HL-60/S4 treated with retinoic acid at 250 ng/mL for 4 days and 3 days (cell line): ENCODE data around the gene RRH.

Source experiments
- in situ Hi-C: fragments of 300-500 bp; cut with MboI; formaldehyde crosslinking; loops from 2 replicates; pipeline ENCODE4 v1.7.0; 2022; ENCODE audit warnings: low sequenced_read_pairs

RRH gene

DNA sequence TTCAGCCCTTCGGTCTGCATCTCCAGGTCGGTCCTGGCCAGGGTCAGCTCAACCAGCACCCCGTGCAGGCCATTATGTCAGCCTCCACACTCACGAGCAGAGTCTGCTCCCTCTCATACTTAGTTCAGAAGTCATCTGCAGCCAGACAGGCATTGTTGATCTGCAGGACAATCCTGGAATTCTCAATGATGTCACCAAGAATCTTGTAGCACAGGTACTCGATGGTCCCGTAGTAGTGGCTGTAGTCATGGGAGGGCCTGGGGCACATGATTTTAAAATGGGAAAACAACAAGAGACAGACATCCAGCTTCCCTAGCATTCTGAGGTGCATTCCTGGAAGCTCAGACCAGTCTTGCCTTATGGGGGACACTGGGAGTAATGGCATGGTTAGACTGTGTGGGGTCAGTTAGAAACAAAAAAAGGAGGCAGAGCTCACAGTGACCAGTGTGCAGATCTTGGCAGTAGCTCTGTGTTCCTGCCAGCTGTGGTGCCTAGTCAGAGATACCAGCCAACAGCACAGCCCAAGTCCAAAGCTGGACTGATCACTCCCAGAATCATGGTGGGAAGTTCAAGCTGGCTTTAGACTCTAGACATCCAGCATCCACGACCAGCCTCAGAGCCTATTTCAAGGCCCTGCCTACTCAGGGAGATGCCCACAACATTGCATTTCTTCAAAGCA lies 52.0 kb downstream of the RRH start:
- in situ Hi-C loops = no loop called here

DNA sequence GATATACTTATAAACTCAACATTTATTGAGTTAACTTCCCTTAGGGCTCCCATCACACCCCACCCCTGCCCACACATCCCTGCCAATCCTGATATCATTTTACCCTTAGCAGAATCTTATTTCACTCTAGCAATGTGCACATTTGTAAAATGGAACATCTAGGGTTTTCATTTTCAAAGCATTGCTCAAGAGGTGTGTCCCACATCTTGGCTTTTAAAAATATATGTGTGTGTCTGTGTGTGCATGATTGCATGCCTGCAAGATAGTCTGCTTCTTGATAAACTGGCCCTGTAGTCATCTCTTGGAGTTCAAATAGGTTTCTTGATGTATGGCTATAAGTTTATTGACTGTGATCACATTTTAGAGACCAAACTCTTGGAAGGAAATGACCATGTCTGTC lies 58.5 kb downstream of the RRH start:
- in situ Hi-C loops = no loop called here

- in situ Hi-C loops = no loop called here
Measured at GRCh38 chr4:109887071-109887470, 59.3 kb downstream of the RRH start.

DNA sequence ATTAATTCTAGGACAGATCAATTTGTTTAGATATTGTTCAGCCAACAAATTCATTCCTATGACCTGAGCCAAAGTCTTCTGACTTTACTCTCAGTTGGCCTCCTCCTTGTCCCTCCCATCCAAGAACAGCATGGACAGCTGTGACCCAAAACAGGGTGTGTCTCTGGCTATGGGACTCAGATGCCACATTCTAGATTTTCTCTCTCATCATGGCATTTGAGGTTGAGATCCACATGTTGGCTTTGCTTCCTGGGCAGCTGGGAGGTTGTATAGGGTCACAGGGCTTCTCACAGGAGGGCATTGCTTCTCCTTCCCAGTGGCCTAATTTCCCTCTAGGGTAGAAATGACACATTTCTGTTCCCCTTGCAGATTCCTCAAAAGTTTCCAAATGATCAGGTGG lies 62.3 kb downstream of the RRH start:
- in situ Hi-C loops = no loop called here
